HepG2 (cell line): ENCODE results near the gene CPS1.

Experiments used
- ESRRA ChIP-seq: sonication (generic); formaldehyde crosslinking; IDR thresholded peaks from 2 replicates; pipeline ENCODE4 v1.5.1; 2020; ENCODE audit warnings: mild to moderate bottlenecking, low read depth, missing genetic modification reagents
- HIVEP1 ChIP-seq: sonication (generic); formaldehyde crosslinking; IDR thresholded peaks from 2 replicates; pipeline ENCODE4 v1.4.0; 2020; ENCODE audit warnings: mild to moderate bottlenecking, missing genetic modification reagents
- SP1 ChIP-seq, 2 experiments: fragments of 450-650 bp in 1 of 2; sonication (generic) in 1 of 2; formaldehyde crosslinking in 1 of 2; IDR thresholded peaks; 2 replicates each; pipeline versions ENCODE4 v1.4.0 to v1.6.1; 2016 to 2020; ENCODE audit warnings: missing genetic modification reagents in 1 of 2
- ZNF232 ChIP-seq: sonication (generic); formaldehyde crosslinking; IDR thresholded peaks from 2 replicates; pipeline ENCODE4 v1.4.0; 2020; ENCODE audit warnings: missing genetic modification reagents, borderline replicate concordance
- TF ChIP-seq, protein P1 (sequence below): sonication (generic); formaldehyde crosslinking; IDR thresholded peaks from 2 replicates; pipeline ENCODE4 v1.5.0; 2020; ENCODE audit warnings: mild to moderate bottlenecking, missing genetic modification reagents, moderate library complexity
- TF ChIP-seq, protein P2 (sequence below): sonication (generic); formaldehyde crosslinking; IDR thresholded peaks from 2 replicates; pipeline ENCODE4 v1.4.0; 2020; ENCODE audit warnings: mild to moderate bottlenecking, missing genetic modification reagents

DNA sequence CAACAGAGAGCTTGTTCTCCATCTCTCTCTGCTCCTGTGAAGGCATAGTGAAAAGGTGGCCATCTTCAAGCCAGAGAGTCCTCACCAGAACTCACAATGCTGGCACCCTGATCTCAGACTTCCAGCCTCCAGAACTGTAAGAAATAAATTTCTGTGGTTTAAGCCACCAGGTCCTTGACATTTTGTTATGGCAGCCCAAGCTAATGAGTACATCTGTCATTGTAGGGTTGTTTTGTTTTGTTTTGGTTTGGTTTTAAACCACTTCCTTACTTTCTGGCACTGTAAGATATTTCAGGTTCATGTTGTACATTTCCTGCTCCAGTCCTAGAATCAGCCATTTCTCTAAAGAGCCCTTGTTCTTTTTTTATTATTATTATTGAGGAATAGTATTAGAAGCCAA lies 171.2 kb downstream of the CPS1 start:
- TF ChIP-seq, protein P1, sequence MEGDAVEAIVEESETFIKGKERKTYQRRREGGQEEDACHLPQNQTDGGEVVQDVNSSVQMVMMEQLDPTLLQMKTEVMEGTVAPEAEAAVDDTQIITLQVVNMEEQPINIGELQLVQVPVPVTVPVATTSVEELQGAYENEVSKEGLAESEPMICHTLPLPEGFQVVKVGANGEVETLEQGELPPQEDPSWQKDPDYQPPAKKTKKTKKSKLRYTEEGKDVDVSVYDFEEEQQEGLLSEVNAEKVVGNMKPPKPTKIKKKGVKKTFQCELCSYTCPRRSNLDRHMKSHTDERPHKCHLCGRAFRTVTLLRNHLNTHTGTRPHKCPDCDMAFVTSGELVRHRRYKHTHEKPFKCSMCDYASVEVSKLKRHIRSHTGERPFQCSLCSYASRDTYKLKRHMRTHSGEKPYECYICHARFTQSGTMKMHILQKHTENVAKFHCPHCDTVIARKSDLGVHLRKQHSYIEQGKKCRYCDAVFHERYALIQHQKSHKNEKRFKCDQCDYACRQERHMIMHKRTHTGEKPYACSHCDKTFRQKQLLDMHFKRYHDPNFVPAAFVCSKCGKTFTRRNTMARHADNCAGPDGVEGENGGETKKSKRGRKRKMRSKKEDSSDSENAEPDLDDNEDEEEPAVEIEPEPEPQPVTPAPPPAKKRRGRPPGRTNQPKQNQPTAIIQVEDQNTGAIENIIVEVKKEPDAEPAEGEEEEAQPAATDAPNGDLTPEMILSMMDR: no peak
- TF ChIP-seq SP1 (IDR thresholded peaks at IDR 0.05) (no peak), SP1 (CRISPR knock-in tag; IDR thresholded peaks at IDR 0.05) (no peak), ZNF232 (no peak), HIVEP1 (CRISPR knock-in tag) (no peak), ESRRA (CRISPR knock-in tag) (no peak)
- TF ChIP-seq, protein P2, sequence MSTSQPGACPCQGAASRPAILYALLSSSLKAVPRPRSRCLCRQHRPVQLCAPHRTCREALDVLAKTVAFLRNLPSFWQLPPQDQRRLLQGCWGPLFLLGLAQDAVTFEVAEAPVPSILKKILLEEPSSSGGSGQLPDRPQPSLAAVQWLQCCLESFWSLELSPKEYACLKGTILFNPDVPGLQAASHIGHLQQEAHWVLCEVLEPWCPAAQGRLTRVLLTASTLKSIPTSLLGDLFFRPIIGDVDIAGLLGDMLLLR (CRISPR knock-in tag): no peak
